B cell (primary cell): Measurements from ENCODE around the gene FLT3LG. TPM values are rescaled to one million over a fixed set of nuclear protein-coding genes. Genes with fewer than 3 reads are reported as not detected.

Experiments
- ATAC-seq: fragments of 200-7000 bp; cut with Tn5 transposase; one replicate; pipeline ENCODE4 v1.10.0; 2021; ENCODE audit warnings: low read depth, mild to moderate bottlenecking, moderate number of reproducible peaks, moderate library complexity
- CTCF ChIA-PET: fragments of 350-600 bp; sonication (Branson Sonifier 250); formaldehyde crosslinking; loops from one replicate; lab custom pipeline; 2021; ENCODE audit warnings: antibody characterized with exemption, inconsistent platforms; lab: Charles Lee
- POLR2A ChIA-PET: fragments of 350-600 bp; sonication (Branson Sonifier 250); formaldehyde crosslinking; loops from one replicate; lab custom pipeline; 2021; ENCODE audit warnings: antibody characterized with exemption; lab: Charles Lee
- DNase-seq: peaks from one replicate; pipeline ENCODE4 v3.0.0; 2013
- H2AFZ ChIP-seq: 2 replicates; pipeline ENCODE4 v1.6.1; 2012; ENCODE audit warnings: mild to moderate bottlenecking, low read depth, low read length; ENCODE audit not compliant: insufficient read depth, poor library complexity, severe bottlenecking
- H3K27ac ChIP-seq, 2 donors: 1 replicate in 1 of 2; 2 replicates in 1 of 2; pipeline ENCODE4 v1.5.1; 2012 to 2013; ENCODE audit warnings: low read length in 2 of 2, mild to moderate bottlenecking in 2 of 2, moderate library complexity in 1 of 2
- H3K27me3 ChIP-seq, 4 experiments: fragments of 200-600 bp in 1 of 4; sonication (generic) in 1 of 4; replicated peaks in 1 of 4; 1 replicate in 2 of 4; 2 replicates in 2 of 4; pipeline versions ENCODE4 v1.6.1 to v1.7.0; 2013 to 2016; ENCODE audit warnings: low read length in 3 of 4, mild to moderate bottlenecking in 2 of 4, mixed read lengths in 1 of 4, moderate library complexity in 1 of 4; ENCODE audit not compliant: insufficient read depth in 4 of 4, control insufficient read depth in 3 of 4; ENCODE audit errors: control extremely low read depth in 1 of 4
- H3K36me3 ChIP-seq, 2 experiments: replicated peaks in 1 of 2; 1 replicate in 1 of 2; 2 replicates in 1 of 2; pipeline versions ENCODE4 v1.6.1 to v1.7.1; 2013; ENCODE audit warnings: low read length in 1 of 2; ENCODE audit not compliant: insufficient read depth in 2 of 2, control insufficient read depth in 1 of 2; ENCODE audit errors: control extremely low read depth in 1 of 2, extremely low read depth in 1 of 2
- H3K4me1 ChIP-seq, 2 donors: fragments of 200-600 bp in 1 of 2; sonication (generic) in 1 of 2; 1 replicate in 1 of 2; 2 replicates in 1 of 2; pipeline versions ENCODE4 v1.5.1 to v1.6.1; 2013 to 2017; ENCODE audit warnings: low read length in 2 of 2; ENCODE audit not compliant: control insufficient read depth in 2 of 2, insufficient read depth in 2 of 2
- H3K4me2 ChIP-seq: replicated peaks from 2 replicates; pipeline ENCODE3; 2012; ENCODE audit warnings: mild to moderate bottlenecking, low read depth, low read length; ENCODE audit not compliant: poor library complexity, severe bottlenecking
- H3K4me3 ChIP-seq, 5 experiments: fragments of 200-600 bp in 1 of 5; sonication (generic) in 1 of 5; 1 replicate in 3 of 5; 2 replicates in 2 of 5; pipeline versions ENCODE4 v1.5.1 to v1.7.0; 2011 to 2016; ENCODE audit warnings: low read length in 4 of 5, mild to moderate bottlenecking in 4 of 5, low read depth in 2 of 5, control low read depth in 1 of 5, moderate library complexity in 1 of 5; ENCODE audit not compliant: insufficient read depth in 1 of 5; ENCODE audit errors: control extremely low read depth in 1 of 5, extremely low read depth in 1 of 5
- H3K79me2 ChIP-seq: fragments of 200-600 bp; sonication (generic); one replicate; pipeline ENCODE4 v1.6.0; 2016; ENCODE audit warnings: low read length; ENCODE audit not compliant: control insufficient read depth, insufficient read depth
- H3K9ac ChIP-seq: fragments of 200-600 bp; sonication (generic); 2 replicates; pipeline ENCODE4 v1.6.1; 2017; ENCODE audit warnings: mild to moderate bottlenecking, low read length, moderate library complexity
- H3K9me3 ChIP-seq, 3 donors: one replicate each; pipeline versions ENCODE4 v1.6.1 to v1.7.1; 2013; ENCODE audit warnings: low read length in 2 of 3; ENCODE audit not compliant: control insufficient read depth in 2 of 3, insufficient read depth in 1 of 3; ENCODE audit errors: control extremely low read depth in 1 of 3
- H4K20me1 ChIP-seq: 2 replicates; pipeline ENCODE4 v1.6.0; 2012; ENCODE audit warnings: mild to moderate bottlenecking, low read length; ENCODE audit not compliant: insufficient read depth, control insufficient read depth, poor library complexity, severe bottlenecking
- H3K27ac Mint-ChIP-seq: one replicate; pipeline ENCODE4 v1.8.0; 2021; ENCODE audit warnings: mixed read lengths
- H3K27me3 Mint-ChIP-seq: one replicate; pipeline ENCODE4 v1.8.0; 2021; ENCODE audit warnings: mixed read lengths
- H3K4me1 Mint-ChIP-seq: one replicate; pipeline ENCODE4 v1.8.0; 2021; ENCODE audit warnings: mixed read lengths
- H3K4me3 Mint-ChIP-seq: one replicate; pipeline ENCODE4 v1.8.0; 2021; ENCODE audit warnings: mixed read lengths
- H3K9me3 Mint-ChIP-seq: one replicate; pipeline ENCODE4 v1.8.0; 2022; ENCODE audit warnings: mixed read lengths; ENCODE audit not compliant: insufficient read depth
- EZH2 ChIP-seq: IDR thresholded peaks from 2 replicates; pipeline ENCODE4 v1.6.1; 2012; ENCODE audit warnings: borderline replicate concordance, low read depth, mild to moderate bottlenecking, moderate library complexity, low read length; ENCODE audit not compliant: insufficient read depth, poor library complexity, severe bottlenecking
- WGBS: methylation state at CpG from one replicate; pipeline ENCODE4 v1.1.5; 2013; ENCODE audit warnings: missing lambda C conversion rate; ENCODE audit not compliant: insufficient coverage; 5-methylcytosine and 5-hydroxymethylcytosine counted together
- intact Hi-C: fragments of 100-400 bp; cut with micrococcal nuclease; formaldehyde crosslinking; loops from one replicate; pipeline ENCODE4 v1.10.0; 2022
- polyA plus RNA-seq: library from polyadenylated mRNA; depleted of rRNA; stranded (reverse); fragments of >200 nt; gene quantifications from 2 replicates; pipeline ENCODE4 v1.2.3, GENCODE V29; 2012
- total RNA-seq, 2 donors: library from RNA; stranded (reverse); fragments of 120-200 nt in 1 of 2; gene quantifications; 1 replicate in 1 of 2; 2 replicates in 1 of 2; pipeline versions ENCODE4 v1.2.3 to v1.2.4, GENCODE V29; 2013 to 2022
- TF ChIP-seq, protein P1 (sequence below): fragments of 200-600 bp; IDR thresholded peaks from one replicate; pipeline ENCODE4 v1.8.0; 2022; ENCODE audit warnings: antibody characterized with exemption, mild to moderate bottlenecking

Gene FLT3LG
- total and polyA plus RNA-seq, 2 donors (not counting 1 experiment from before 2014, with no cell fraction given), result 31.0 to 49.8 TPM

DNA sequence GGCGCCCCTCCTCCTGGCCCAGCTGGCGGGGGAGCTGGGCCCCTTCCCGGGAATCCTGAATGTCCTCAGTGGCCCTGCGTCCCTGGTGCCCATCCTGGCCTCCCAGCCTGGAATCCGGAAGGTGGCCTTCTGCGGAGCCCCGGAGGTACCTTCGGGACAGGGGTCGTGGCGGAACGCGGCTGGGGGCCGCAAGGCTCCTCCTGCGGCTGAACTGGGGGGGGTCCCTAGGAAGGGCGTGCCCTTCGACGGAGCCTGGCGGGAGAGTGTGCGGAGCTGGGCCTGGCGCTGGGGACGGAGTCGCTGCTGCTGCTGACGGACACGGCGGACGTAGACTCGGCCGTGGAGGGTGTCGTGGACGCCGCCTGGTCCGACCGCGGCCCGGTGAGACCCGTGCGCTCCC is 12.4 kb upstream of the FLT3LG start:
- H2AFZ ChIP-seq, result no peak overlapping the region
- peaks cover 0 to 4% (median 0%) of the 10 kb centered on the region in 3 donors for H3K9me3 ChIP-seq
- 98% methylated on average over 26 of the region's 37 CpGs for WGBS
- H3K27ac ChIP-seq, result no peak overlapping the region
- H4K20me1 ChIP-seq, result peaks cover 31% of the 10 kb centered on the region
- ChIA-PET CTCF (no interaction called here), POLR2A (interaction anchor here (0.7 kb wide), 1 partner anchor 51 kb away, joined by 3 read pairs; the partner anchor contains the start of gene FCGRT)
- peaks cover 2% of the 10 kb centered on the region for H3K4me1 Mint-ChIP-seq
- no peak for DNase-seq
- no peak for ATAC-seq
- no peak for TF ChIP-seq EZH2
- TF ChIP-seq, protein P1, sequence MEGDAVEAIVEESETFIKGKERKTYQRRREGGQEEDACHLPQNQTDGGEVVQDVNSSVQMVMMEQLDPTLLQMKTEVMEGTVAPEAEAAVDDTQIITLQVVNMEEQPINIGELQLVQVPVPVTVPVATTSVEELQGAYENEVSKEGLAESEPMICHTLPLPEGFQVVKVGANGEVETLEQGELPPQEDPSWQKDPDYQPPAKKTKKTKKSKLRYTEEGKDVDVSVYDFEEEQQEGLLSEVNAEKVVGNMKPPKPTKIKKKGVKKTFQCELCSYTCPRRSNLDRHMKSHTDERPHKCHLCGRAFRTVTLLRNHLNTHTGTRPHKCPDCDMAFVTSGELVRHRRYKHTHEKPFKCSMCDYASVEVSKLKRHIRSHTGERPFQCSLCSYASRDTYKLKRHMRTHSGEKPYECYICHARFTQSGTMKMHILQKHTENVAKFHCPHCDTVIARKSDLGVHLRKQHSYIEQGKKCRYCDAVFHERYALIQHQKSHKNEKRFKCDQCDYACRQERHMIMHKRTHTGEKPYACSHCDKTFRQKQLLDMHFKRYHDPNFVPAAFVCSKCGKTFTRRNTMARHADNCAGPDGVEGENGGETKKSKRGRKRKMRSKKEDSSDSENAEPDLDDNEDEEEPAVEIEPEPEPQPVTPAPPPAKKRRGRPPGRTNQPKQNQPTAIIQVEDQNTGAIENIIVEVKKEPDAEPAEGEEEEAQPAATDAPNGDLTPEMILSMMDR, result no peak
- peaks cover 42% of the 10 kb centered on the region for H3K79me2 ChIP-seq
- no peaks in the 10 kb centered on the region for H3K27me3 Mint-ChIP-seq
- no peak overlapping the region for H3K4me3 ChIP-seq
- no peak overlapping the region for H3K27ac Mint-ChIP-seq
- H3K4me2 ChIP-seq, result no peak overlapping the region
- H3K4me3 Mint-ChIP-seq, result no peak overlapping the region
- H3K9ac ChIP-seq, result no peak overlapping the region
- no peaks in the 10 kb centered on the region for H3K27me3 ChIP-seq
- intact Hi-C loops, result no loop called here
- peaks cover 0 to 8% of the 10 kb centered on the region in 2 donors for H3K4me1 ChIP-seq
- H3K9me3 Mint-ChIP-seq, result no peaks in the 10 kb centered on the region
- H3K36me3 ChIP-seq, result peaks cover 0 to 70% of the 10 kb centered on the region in 2 experiments

DNA sequence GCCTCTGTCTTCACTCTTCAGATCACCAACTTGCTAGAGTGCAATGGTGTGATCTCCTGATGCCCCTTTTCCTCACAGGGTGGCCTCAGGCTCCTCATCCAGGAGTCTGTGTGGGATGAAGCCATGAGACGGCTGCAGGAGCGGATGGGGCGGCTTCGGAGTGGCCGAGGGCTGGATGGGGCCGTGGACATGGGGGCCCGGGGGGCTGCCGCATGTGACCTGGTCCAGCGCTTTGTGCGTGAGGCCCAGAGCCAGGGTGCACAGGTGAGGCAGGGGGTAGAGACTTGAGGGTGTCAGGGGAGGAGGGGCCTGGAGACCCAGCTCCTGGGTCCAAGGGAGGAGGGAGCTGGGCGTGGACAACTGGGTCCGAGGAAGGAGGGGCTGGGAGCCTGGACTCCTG is 11.5 kb upstream of the FLT3LG start:
- DNase-seq (no peak), ATAC-seq (no peak)
- no peak overlapping the region for H3K4me3 ChIP-seq
- Mint-ChIP-seq H3K4me3 (no peak overlapping the region), H3K27ac (no peak overlapping the region), H3K27me3 (no peaks in the 10 kb centered on the region), H3K4me1 (no peaks in the 10 kb centered on the region), H3K9me3 (no peaks in the 10 kb centered on the region)
- H3K4me2 ChIP-seq, result no peak overlapping the region
- 88% methylated on average over 11 of the region's 12 CpGs for WGBS
- H3K9me3 ChIP-seq, result peaks cover 0 to 4% (median 0%) of the 10 kb centered on the region in 3 donors
- ChIA-PET POLR2A (no interaction called here), CTCF (no interaction called here)
- no peak for TF ChIP-seq EZH2
- TF ChIP-seq, protein P1, result no peak
- peaks cover 33% of the 10 kb centered on the region for H3K79me2 ChIP-seq
- peaks cover 31% of the 10 kb centered on the region for H4K20me1 ChIP-seq
- H3K36me3 ChIP-seq, result peaks cover 0 to 68% of the 10 kb centered on the region in 2 experiments
- intact Hi-C loops, result no loop called here
- no peaks in the 10 kb centered on the region for H3K27me3 ChIP-seq
- no peak overlapping the region for H3K27ac ChIP-seq
- no peak overlapping the region for H3K9ac ChIP-seq
- no peak overlapping the region for H2AFZ ChIP-seq
- peaks cover 0 to 8% of the 10 kb centered on the region in 2 donors for H3K4me1 ChIP-seq
